Epithelial cell of proximal tubule (primary cell): Measurements from ENCODE around the gene ADARB1. TPM values are rescaled to one million over a fixed set of nuclear protein-coding genes. Genes with fewer than 3 reads are reported as not detected.
"Not testable (repeated sequence)": the region's sequence is repeated elsewhere in the genome, so short reads cannot be mapped to it uniquely, and the experiment has no call there.

Experiments used
- DNase-seq: peaks from one replicate; pipeline ENCODE4 v3.0.0-alpha.2; 2011; ENCODE audit warnings: low read depth
- H3K4me3 ChIP-seq: 2 replicates; pipeline ENCODE4 v1.5.1; 2011; ENCODE audit warnings: low read depth, mild to moderate bottlenecking, low read length
- total RNA-seq: library from RNA; depleted of rRNA; stranded (reverse); fragments of >200 nt; gene quantifications from 2 replicates; pipeline ENCODE4 v1.2.3, GENCODE V29; 2015
- TF ChIP-seq, protein P1 (sequence below): conservative IDR thresholded peaks from 2 replicates; pipeline ENCODE4 v1.5.1; 2012; ENCODE audit warnings: low read depth, mild to moderate bottlenecking, low read length

Gene ADARB1
- total RNA-seq, 1 donor from 2014 or later = 2.2 TPM

DNA sequence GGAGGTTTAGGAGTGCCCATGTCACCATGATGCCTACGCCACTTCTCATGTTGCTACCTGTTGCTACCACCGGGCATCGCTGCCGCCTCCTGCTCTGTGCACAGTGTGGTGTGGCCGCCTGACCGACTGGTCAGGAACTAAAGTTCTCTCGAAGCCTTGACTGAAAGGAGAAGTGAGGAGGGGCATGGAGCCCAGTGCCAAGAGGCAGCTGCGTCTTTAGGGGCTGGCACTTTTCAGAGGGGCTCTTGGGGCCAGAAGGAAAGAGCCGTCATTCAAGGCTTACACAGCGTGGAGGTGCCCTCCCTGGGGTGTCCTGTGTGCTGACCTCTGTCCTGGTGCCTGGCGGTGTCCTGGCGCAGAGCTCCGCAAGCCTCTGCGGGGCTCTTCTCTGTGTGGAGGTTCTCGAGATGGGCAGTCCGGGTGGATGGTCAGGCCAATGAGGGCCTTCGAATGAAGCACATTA, 57.2 kb downstream of the ADARB1 start:
- TF ChIP-seq, protein P1, sequence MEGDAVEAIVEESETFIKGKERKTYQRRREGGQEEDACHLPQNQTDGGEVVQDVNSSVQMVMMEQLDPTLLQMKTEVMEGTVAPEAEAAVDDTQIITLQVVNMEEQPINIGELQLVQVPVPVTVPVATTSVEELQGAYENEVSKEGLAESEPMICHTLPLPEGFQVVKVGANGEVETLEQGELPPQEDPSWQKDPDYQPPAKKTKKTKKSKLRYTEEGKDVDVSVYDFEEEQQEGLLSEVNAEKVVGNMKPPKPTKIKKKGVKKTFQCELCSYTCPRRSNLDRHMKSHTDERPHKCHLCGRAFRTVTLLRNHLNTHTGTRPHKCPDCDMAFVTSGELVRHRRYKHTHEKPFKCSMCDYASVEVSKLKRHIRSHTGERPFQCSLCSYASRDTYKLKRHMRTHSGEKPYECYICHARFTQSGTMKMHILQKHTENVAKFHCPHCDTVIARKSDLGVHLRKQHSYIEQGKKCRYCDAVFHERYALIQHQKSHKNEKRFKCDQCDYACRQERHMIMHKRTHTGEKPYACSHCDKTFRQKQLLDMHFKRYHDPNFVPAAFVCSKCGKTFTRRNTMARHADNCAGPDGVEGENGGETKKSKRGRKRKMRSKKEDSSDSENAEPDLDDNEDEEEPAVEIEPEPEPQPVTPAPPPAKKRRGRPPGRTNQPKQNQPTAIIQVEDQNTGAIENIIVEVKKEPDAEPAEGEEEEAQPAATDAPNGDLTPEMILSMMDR = no peak
- DNase-seq = no peak

DNA sequence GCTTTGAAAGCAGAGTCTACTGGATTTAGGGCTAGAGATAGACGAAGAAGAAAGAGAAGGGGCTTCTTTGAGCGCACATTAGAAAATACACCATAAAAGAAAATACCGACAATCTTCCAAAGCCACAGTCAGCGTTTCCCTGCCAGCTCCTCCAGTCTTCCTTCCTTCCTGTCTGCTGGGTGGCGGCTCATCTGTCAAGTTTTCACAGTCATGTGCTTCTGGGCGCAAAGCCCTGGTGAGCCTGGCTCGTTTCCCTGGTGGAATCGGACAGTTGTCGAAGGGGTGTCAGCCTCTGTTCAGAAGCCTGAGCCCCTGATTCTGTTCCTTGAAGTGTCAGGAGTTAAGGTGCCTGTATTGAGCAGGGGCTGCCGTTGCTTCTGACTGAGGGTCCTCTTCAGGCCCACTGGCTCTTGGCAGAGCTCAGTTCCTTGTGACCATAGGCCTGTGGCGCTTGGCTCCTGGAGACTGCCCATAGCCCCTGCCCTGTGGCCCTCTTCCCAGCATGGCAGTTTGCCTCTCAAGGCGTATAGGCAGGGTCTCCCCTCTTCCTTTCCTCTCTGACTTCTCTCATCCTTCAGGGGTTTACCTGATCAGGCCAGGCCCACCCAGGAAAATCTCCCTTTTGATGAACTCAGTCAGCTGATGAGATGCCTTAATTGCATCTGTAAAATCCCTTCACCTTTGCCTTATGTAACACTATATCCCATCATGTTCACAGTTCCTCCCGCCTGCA, 58.6 kb downstream of the ADARB1 start:
- TF ChIP-seq, protein P1 = no peak
- DNase-seq = no peak
- no peak overlapping the region for H3K4me3 ChIP-seq

More for the DNA sequence above, 57.2 kb downstream of the ADARB1 start:
- no peak overlapping the region for H3K4me3 ChIP-seq

DNA sequence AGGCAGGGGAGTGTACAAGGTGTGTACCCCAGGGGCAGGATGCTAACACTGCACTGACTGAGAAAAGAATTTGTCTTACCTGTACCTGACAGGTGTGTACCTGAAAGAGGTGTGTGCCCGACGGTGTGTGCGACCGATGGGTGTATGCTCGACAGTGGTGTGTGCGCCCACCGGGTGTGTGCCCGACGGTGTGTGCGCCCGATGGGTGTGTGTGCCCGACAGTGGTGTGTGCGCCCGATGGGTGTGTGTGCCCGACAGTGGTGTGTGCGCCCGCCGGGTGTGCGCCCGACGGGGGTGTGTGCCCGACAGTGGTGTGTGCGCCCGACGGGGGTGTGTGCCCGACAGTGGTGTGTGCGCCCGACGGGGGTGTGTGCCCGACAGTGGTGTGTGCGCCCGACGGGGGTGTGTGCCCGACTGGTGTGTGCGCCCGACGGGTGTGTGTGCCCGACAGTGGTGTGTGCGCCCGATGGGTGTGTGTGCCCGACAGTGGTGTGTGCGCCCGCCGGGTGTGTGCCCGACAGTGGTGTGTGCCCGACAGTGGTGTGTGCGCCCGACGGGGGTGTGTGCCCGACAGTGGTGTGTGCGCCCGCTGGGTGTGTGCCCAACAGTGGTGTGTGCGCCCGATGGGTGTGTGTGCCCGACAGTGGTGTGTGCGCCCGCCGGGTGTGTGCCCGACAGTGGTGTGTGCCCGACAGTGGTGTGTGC, 59.3 kb downstream of the ADARB1 start:
- DNase-seq, H3K4me3 ChIP-seq: not testable (repeated sequence)

DNA sequence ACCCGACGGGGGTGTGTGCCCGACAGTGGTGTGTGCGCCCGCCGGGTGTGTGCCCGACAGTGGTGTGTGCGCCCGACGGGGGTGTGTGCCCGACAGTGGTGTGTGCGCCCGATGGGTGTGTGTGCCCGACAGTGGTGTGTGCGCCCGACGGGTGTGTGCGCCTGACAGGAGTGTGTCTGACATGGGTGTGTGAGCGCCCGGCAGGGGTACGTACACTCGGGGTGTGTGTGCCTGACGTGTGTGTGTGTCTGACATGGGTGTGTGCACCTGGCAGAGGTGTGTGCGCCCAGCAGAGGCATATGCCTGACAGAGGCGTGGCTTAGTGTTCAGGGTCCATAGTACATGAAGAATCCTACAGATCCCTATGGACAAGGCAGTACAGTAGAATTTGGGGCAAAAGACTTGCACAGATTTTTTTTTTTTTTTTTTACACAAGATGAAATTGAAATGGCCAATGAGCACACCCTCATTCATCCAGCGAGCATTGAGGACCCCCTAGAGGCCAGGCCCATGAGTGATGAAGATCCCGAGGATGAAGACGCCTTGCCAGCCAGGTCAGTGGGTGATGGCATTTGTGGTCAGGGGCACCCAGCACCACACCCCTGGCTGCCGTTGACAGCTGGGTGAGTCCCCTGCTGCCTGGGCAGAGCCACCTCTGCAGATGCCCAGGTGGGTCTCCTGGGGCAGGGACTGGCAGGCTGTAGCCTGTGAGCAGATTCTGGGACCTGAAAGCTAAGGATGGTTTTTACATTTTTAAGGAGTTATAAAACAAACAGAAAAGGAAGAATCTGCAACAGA, 60.1 kb downstream of the ADARB1 start:
- DNase-seq = no peak
- no peak overlapping the region for H3K4me3 ChIP-seq
- TF ChIP-seq, protein P1 = no peak

DNA sequence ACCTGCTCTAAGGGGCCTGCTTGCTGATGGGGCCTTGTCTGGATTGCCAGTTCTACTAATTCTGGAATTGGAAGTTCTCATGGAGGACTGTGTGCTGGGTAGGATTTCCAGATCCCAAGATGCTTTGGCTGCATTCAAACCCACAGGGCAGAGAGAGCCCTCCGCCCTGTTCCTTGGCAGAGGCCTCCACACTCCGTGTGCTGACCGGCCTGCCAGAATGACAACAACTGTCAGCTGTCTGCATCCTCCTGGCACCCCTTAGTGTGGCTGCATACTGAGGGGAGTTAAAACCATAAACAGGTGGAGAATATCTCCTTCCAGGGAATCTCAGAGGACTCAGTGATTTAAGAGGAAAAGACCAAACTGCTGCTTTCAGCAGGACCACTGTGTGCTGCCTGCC, 60.7 kb downstream of the ADARB1 start:
- H3K4me3 ChIP-seq = no peak overlapping the region
- TF ChIP-seq, protein P1 = no peak
- no peak for DNase-seq

DNA sequence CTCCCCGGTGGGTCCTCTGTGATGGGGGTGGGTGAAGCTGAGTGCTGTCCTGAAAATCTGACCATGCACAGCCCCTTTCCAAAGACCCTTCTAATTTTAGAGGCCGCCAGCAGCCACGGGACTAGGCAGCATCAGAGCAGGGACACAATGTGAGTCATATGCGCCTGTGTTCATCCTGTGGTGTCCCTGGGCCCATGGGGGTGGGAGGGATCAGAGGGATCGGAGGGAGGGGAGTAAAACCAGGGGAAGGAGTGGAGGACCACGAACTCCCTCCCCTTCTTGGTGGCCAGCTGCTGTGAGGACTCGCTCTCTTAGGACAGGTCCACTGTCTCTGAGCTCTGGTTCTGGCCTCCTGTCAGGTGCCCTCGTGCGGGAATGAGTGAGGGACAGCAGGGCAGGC, 61.5 kb downstream of the ADARB1 start:
- TF ChIP-seq, protein P1 = no peak
- no peak overlapping the region for H3K4me3 ChIP-seq
- no peak for DNase-seq

DNA sequence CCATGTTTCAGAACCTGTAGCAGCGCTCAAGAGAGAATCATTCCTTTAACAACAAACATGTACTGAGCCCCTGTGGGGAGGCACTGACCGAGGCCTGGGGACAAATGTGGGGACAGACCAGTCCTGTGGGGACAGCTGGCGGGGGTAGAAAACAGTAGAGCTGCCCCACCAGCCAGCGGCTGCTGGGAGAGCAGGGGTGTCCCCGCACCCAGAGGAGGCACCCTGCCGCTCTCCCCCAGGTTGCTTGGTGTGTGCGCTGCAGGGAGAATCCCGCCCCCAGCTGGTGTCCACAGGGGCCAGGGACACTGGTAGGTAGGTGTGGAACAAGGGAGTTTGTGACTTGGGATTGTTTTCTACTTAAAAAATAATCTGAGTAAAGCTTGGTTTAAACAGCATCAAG, 62.1 kb downstream of the ADARB1 start:
- TF ChIP-seq, protein P1 = no peak
- H3K4me3 ChIP-seq = no peak overlapping the region
- DNase-seq = no peak
